HFFc6 (cell line): ENCODE results near the gene MNT. TPM values are rescaled to one million over a fixed set of nuclear protein-coding genes. Genes with fewer than 3 reads are reported as not detected.

Source experiments
- DNase-seq: peaks from one replicate; pipeline ENCODE4 v3.0.0-alpha.2; 2018
- H3K27ac Mint-ChIP-seq: 2 replicates; pipeline ENCODE4 v1.8.0; 2020; ENCODE audit warnings: mild to moderate bottlenecking, mixed read lengths
- H3K27me3 Mint-ChIP-seq: 2 replicates; pipeline ENCODE4 v1.8.0; 2021; ENCODE audit warnings: mild to moderate bottlenecking, moderate library complexity, mixed read lengths; ENCODE audit not compliant: insufficient read depth
- H3K36me3 Mint-ChIP-seq: 2 replicates; pipeline ENCODE4 v1.8.0; 2021; ENCODE audit warnings: low read depth, mixed read lengths
- H3K4me1 Mint-ChIP-seq: 2 replicates; pipeline ENCODE4 v1.8.0; 2020; ENCODE audit warnings: low read depth, mixed read lengths
- H3K4me3 Mint-ChIP-seq: 2 replicates; pipeline ENCODE4 v1.8.0; 2020; ENCODE audit warnings: mild to moderate bottlenecking, moderate library complexity, mixed read lengths
- H3K9me3 Mint-ChIP-seq: 2 replicates; pipeline ENCODE4 v1.8.0; 2020; ENCODE audit warnings: mild to moderate bottlenecking, mixed read lengths
- CTCF ChIP-seq: fragments of 200-600 bp; sonication (generic); IDR thresholded peaks from 2 replicates; pipeline ENCODE4 v1.5.0; 2021; ENCODE audit warnings: antibody characterized with exemption, mild to moderate bottlenecking
- total RNA-seq, 6 experiments: library from RNA; stranded (reverse); fragmentation: NEBNext Ultra II Directional; extraction: Animal tissue kit (Norgen Biotek cat#: 25700); gene quantifications; 2 replicates in 1 of 6; 3 replicates in 5 of 6; pipeline ENCODE4 v1.2.3, GENCODE V29; 2021

The MNT gene
- total RNA-seq, 6 experiments from 2014 or later: 19.4 to 25.4 (median 21.9) TPM

- no peak for DNase-seq
- Mint-ChIP-seq H3K9me3 (no peaks in the 10 kb centered on the region), H3K36me3 (peaks cover 13% of the 10 kb centered on the region; the same call in 1 of the 2 replicates), H3K27me3 (peaks cover under 1% of the 10 kb centered on the region; the same call in 1 of the 2 replicates), H3K4me1 (peaks cover 58% of the 10 kb centered on the region), H3K27ac (peak overlapping the region; percentile 99), H3K4me3 (peak overlapping the region; percentile 81)
- TF ChIP-seq CTCF: no peak
Observed at GRCh38 chr17:2406271-2406902, 5.5 kb upstream of the MNT start.

GRCh38 chr17:2405247-2405926, 4.5 kb upstream of the MNT start:
- peak; percentile 88 for DNase-seq
- H3K4me3 Mint-ChIP-seq: peak overlapping the region; percentile 69
- H3K9me3 Mint-ChIP-seq: no peaks in the 10 kb centered on the region
- peaks cover 58% of the 10 kb centered on the region for H3K4me1 Mint-ChIP-seq
- peaks cover 5% of the 10 kb centered on the region; the same call in 1 of the 2 replicates for H3K36me3 Mint-ChIP-seq
- peak overlapping the region; percentile 99 for H3K27ac Mint-ChIP-seq
- no peak; the same call in 1 of the 2 replicates for TF ChIP-seq CTCF
- H3K27me3 Mint-ChIP-seq: peaks cover 4% of the 10 kb centered on the region; the same call in 1 of the 2 replicates

- Mint-ChIP-seq H3K36me3 (peaks cover 5% of the 10 kb centered on the region; the same call in 1 of the 2 replicates), H3K9me3 (no peaks in the 10 kb centered on the region), H3K4me1 (peaks cover 71% of the 10 kb centered on the region), H3K27ac (peak overlapping the region; percentile 88), H3K4me3 (peak overlapping the region; percentile 99), H3K27me3 (peaks cover 9% of the 10 kb centered on the region)
- no peak for TF ChIP-seq CTCF
- DNase-seq: no peak
Observed at GRCh38 chr17:2403044-2403443, 2.2 kb upstream of the MNT start.

GRCh38 chr17:2402544-2402943, 1.7 kb upstream of the MNT start:
- Mint-ChIP-seq H3K27me3 (peaks cover 10% of the 10 kb centered on the region), H3K36me3 (peaks cover 5% of the 10 kb centered on the region; the same call in 1 of the 2 replicates), H3K9me3 (no peaks in the 10 kb centered on the region), H3K27ac (peak overlapping the region; percentile 88), H3K4me1 (peaks cover 72% of the 10 kb centered on the region), H3K4me3 (peak overlapping the region; percentile 99)
- DNase-seq: no peak
- no peak for TF ChIP-seq CTCF

- TF ChIP-seq CTCF: no peak
- Mint-ChIP-seq H3K36me3 (peaks cover 5% of the 10 kb centered on the region; the same call in 1 of the 2 replicates), H3K4me1 (peaks cover 71% of the 10 kb centered on the region), H3K27ac (peak overlapping the region; percentile 99), H3K9me3 (no peaks in the 10 kb centered on the region), H3K27me3 (peaks cover 10% of the 10 kb centered on the region), H3K4me3 (peak overlapping the region; percentile 99)
- peak; percentile 100 for DNase-seq
Observed at GRCh38 chr17:2401426-2402221, 764 bp upstream of the MNT start.
